ENCODE results near the gene ARL5A.

DNA sequence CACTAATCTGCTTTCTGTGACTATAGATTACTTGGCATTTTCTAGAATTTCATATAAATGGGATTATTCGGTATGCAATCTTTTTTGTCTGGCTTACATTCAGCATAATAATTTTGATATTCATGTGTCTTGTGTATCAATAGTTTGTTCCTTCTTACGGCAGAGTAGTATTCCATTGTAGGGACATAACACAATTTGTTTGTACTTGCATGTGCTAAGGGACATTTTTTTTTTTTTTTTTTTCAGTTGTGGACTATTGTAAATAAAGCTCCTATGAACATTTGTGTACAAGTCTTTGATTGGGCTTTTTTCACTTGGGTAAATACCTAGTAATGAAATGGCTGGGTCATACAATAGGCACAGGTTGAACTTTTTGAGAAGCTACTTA is 45.1 kb downstream of the ARL5A start:
- TF ChIP-seq POLR2A (IDR thresholded peaks at IDR 0.05): no peak
- TF ChIP-seq, protein P1, sequence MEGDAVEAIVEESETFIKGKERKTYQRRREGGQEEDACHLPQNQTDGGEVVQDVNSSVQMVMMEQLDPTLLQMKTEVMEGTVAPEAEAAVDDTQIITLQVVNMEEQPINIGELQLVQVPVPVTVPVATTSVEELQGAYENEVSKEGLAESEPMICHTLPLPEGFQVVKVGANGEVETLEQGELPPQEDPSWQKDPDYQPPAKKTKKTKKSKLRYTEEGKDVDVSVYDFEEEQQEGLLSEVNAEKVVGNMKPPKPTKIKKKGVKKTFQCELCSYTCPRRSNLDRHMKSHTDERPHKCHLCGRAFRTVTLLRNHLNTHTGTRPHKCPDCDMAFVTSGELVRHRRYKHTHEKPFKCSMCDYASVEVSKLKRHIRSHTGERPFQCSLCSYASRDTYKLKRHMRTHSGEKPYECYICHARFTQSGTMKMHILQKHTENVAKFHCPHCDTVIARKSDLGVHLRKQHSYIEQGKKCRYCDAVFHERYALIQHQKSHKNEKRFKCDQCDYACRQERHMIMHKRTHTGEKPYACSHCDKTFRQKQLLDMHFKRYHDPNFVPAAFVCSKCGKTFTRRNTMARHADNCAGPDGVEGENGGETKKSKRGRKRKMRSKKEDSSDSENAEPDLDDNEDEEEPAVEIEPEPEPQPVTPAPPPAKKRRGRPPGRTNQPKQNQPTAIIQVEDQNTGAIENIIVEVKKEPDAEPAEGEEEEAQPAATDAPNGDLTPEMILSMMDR (IDR thresholded peaks at IDR 0.05): no peak

Measured in body of pancreas (tissue), 4 donors.